ENCODE measurements around the gene ALCAM. TPM values are rescaled to one million over a fixed set of nuclear protein-coding genes. Genes with fewer than 3 reads are reported as not detected.
A peak's percentile ranks its signal among the peaks of the same experiment; 100 is the strongest.

Gene ALCAM
- polyA plus RNA-seq, 1 experiment, result 275 TPM

DNA sequence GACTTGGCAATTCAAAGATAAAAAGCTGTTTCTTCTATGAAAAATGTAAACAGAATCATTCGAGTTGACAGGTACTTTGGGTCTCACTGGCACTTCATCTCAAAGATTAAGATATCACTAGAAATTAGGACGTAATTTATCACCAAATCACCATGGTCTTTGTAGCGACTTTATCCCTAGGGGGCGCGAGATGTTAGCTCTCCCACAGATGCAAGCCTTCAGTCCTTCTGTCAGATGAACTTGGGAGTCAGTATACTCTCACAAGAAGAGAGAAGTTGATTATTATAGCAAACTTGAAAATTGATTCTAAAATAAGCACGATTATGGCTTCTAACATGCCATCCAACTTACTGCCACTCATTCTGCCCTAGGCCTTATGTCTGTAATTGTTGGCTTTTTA, 150.3 kb downstream of the ALCAM start:
- DNase-seq (ENCODE audit: low read depth, low spot score), result no peak
- ChIA-PET POLR2A (no interaction called here), CTCF (interaction anchor here (0.6 to 7.1 kb wide), 10 partner anchors 11 to 1415 kb away, joined by 3 to 82 read pairs (median 6); partner anchors contain the start of gene ALCAM)
- no peak overlapping the region for H3K27ac ChIP-seq (ENCODE audit: low read depth, low read length)
- H3K9me3 ChIP-seq (ENCODE audit: control insufficient read depth, insufficient read depth, low read length), result no peaks in the 10 kb centered on the region
- TF ChIP-seq, protein P1, sequence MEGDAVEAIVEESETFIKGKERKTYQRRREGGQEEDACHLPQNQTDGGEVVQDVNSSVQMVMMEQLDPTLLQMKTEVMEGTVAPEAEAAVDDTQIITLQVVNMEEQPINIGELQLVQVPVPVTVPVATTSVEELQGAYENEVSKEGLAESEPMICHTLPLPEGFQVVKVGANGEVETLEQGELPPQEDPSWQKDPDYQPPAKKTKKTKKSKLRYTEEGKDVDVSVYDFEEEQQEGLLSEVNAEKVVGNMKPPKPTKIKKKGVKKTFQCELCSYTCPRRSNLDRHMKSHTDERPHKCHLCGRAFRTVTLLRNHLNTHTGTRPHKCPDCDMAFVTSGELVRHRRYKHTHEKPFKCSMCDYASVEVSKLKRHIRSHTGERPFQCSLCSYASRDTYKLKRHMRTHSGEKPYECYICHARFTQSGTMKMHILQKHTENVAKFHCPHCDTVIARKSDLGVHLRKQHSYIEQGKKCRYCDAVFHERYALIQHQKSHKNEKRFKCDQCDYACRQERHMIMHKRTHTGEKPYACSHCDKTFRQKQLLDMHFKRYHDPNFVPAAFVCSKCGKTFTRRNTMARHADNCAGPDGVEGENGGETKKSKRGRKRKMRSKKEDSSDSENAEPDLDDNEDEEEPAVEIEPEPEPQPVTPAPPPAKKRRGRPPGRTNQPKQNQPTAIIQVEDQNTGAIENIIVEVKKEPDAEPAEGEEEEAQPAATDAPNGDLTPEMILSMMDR (IDR thresholded peaks at IDR 0.05; ENCODE audit: low read depth, low read length), result peak; percentile 41
- no peak overlapping the region for H3K4me3 ChIP-seq (ENCODE audit: low read depth, low read length)
- no peaks in the 10 kb centered on the region for H3K27me3 ChIP-seq (ENCODE audit: control insufficient read depth, insufficient read depth, low read length)

DNA sequence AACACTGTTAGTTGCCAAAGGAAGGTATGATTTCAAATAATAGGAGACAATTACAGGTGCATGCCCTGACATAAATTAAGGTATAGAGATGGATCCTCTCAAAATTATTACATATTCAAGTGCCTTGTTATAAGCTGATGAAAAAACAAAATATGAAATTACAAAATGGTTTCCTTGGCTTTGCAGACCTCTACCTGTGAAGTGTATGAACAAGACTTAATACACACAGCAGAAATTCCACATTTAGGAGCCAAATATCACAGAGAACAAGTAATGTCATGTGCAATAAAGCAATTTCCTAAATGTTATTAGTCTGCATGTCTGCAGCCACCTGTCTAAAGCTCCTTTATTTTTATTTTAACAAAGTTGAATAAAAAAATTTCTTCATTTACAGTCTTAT, 151.5 kb downstream of the ALCAM start:
- TF ChIP-seq, protein P1 (IDR thresholded peaks at IDR 0.05; ENCODE audit: low read depth, low read length), result no peak
- ChIA-PET CTCF (interaction anchor here (0.6 to 7.1 kb wide), 23 partner anchors 8 to 1245 kb away, joined by 3 to 82 read pairs (median 4); partner anchors contain the start of gene ALCAM), POLR2A (no interaction called here)
- Histone ChIP-seq H3K27me3 (ENCODE audit: control insufficient read depth, insufficient read depth, low read length) (no peaks in the 10 kb centered on the region), H3K9me3 (ENCODE audit: control insufficient read depth, insufficient read depth, low read length) (peaks cover 4% of the 10 kb centered on the region; the same call in 1 of the 2 replicates), H3K4me3 (ENCODE audit: low read depth, low read length) (no peak overlapping the region), H3K27ac (ENCODE audit: low read depth, low read length) (no peak overlapping the region)
- DNase-seq (ENCODE audit: low read depth, low spot score), result no peak

GRCh38 chr3:105518806-105519418, 152.2 kb downstream of the ALCAM start:
- no peaks in the 10 kb centered on the region for H3K27me3 ChIP-seq (ENCODE audit: control insufficient read depth, insufficient read depth, low read length)
- ChIA-PET POLR2A (no interaction called here), CTCF (interaction anchor here (0.6 to 7.1 kb wide), 14 partner anchors 7 to 922 kb away, joined by 3 to 82 read pairs (median 8); partner anchors contain the start of gene ALCAM)
- H3K4me3 ChIP-seq (ENCODE audit: low read depth, low read length), result no peak overlapping the region
- TF ChIP-seq, protein P1 (IDR thresholded peaks at IDR 0.05; ENCODE audit: low read depth, low read length), result peak; percentile 64
- peak; percentile 38 for DNase-seq (ENCODE audit: low read depth, low spot score)
- H3K27ac ChIP-seq (ENCODE audit: low read depth, low read length), result no peak overlapping the region
- H3K9me3 ChIP-seq (ENCODE audit: control insufficient read depth, insufficient read depth, low read length), result peaks cover 4% of the 10 kb centered on the region; the same call in 1 of the 2 replicates

- no peak for DNase-seq (ENCODE audit: low read depth, low spot score)
- H3K4me3 ChIP-seq (ENCODE audit: low read depth, low read length), result no peak overlapping the region
- H3K27me3 ChIP-seq (ENCODE audit: control insufficient read depth, insufficient read depth, low read length), result no peaks in the 10 kb centered on the region
- H3K27ac ChIP-seq (ENCODE audit: low read depth, low read length), result no peak overlapping the region
- peaks cover 4% of the 10 kb centered on the region; the same call in 1 of the 2 replicates for H3K9me3 ChIP-seq (ENCODE audit: control insufficient read depth, insufficient read depth, low read length)
- CTCF ChIA-PET, result interaction anchor here (0.7 to 7.1 kb wide), 2 partner anchors 152 to 1597 kb away, joined by 4 to 82 read pairs; partner anchors contain the start of gene ALCAM
- POLR2A ChIA-PET, result interaction anchor here (0.7 kb wide), 1 partner anchor 10 kb away, joined by 7 read pairs; no protein-coding TSS in a partner anchor
- TF ChIP-seq, protein P1 (IDR thresholded peaks at IDR 0.05; ENCODE audit: low read depth, low read length), result no peak
Measured at GRCh38 chr3:105521770-105522169, 155.1 kb downstream of the ALCAM start.

GRCh38 chr3:105523501-105523900, 156.8 kb downstream of the ALCAM start:
- Histone ChIP-seq H3K4me3 (ENCODE audit: low read depth, low read length) (no peak overlapping the region), H3K27ac (ENCODE audit: low read depth, low read length) (no peak overlapping the region), H3K9me3 (ENCODE audit: control insufficient read depth, insufficient read depth, low read length) (peaks cover 4% of the 10 kb centered on the region; the same call in 1 of the 2 replicates), H3K27me3 (ENCODE audit: control insufficient read depth, insufficient read depth, low read length) (no peaks in the 10 kb centered on the region)
- DNase-seq (ENCODE audit: low read depth, low spot score), result no peak
- POLR2A ChIA-PET, result no interaction called here
- TF ChIP-seq, protein P1 (IDR thresholded peaks at IDR 0.05; ENCODE audit: low read depth, low read length), result no peak
- CTCF ChIA-PET, result interaction anchor here (1.6 kb wide), 1 partner anchor 1595 kb away, joined by 5 read pairs; no protein-coding TSS in a partner anchor
